NCI-H1048 (cell line): ENCODE results near the gene CPNE2.

Experiments
- DNase-seq: peaks from one replicate; lab custom pipeline; 2025; lab: John Stamatoyannopoulos, UW

CPNE2 gene

GRCh38 chr16:57144027-57144426 is 51.6 kb downstream of the CPNE2 start:
- no peak for DNase-seq

GRCh38 chr16:57145046-57146021 is 53.0 kb downstream of the CPNE2 start:
- no peak for DNase-seq

- no peak for DNase-seq
Measured at GRCh38 chr16:57146040-57146647, 53.8 kb downstream of the CPNE2 start.

- DNase-seq, result no peak
Measured at GRCh38 chr16:57146735-57147134, 54.4 kb downstream of the CPNE2 start.

GRCh38 chr16:57147381-57148221 is 55.2 kb downstream of the CPNE2 start:
- no peak for DNase-seq

- DNase-seq, result no peak
Measured at GRCh38 chr16:57148481-57148880, 56.1 kb downstream of the CPNE2 start.

- DNase-seq, result no peak
Measured at GRCh38 chr16:57149391-57149790, 57.0 kb downstream of the CPNE2 start.

- no peak for DNase-seq
Measured at GRCh38 chr16:57150682-57151330, 58.4 kb downstream of the CPNE2 start.

GRCh38 chr16:57151369-57151768 is 59.0 kb downstream of the CPNE2 start:
- no peak for DNase-seq

- DNase-seq, result no peak
Measured at GRCh38 chr16:57152096-57153093, 60.0 kb downstream of the CPNE2 start.

- DNase-seq, result no peak
Measured at GRCh38 chr16:57153841-57154240, 61.5 kb downstream of the CPNE2 start.

GRCh38 chr16:57155702-57156350 is 63.4 kb downstream of the CPNE2 start:
- no peak for DNase-seq

- DNase-seq, result no peak
Measured at GRCh38 chr16:57156351-57156703, 63.9 kb downstream of the CPNE2 start.

GRCh38 chr16:57157533-57157932 is 65.2 kb downstream of the CPNE2 start:
- DNase-seq, result no peak

GRCh38 chr16:57159447-57159846 is 67.1 kb downstream of the CPNE2 start:
- no peak for DNase-seq

- DNase-seq, result no peak
Measured at GRCh38 chr16:57163842-57164241, 71.5 kb downstream of the CPNE2 start.

- no peak for DNase-seq
Measured at GRCh38 chr16:57165483-57165882, 73.1 kb downstream of the CPNE2 start.

GRCh38 chr16:57165938-57166337 is 73.6 kb downstream of the CPNE2 start:
- no peak for DNase-seq

- no peak for DNase-seq
Measured at GRCh38 chr16:57166451-57166850, 74.1 kb downstream of the CPNE2 start.

- DNase-seq, result no peak
Measured at GRCh38 chr16:57166951-57167350, 74.6 kb downstream of the CPNE2 start.
